ENCODE measurements around the gene NCKAP5.

The NCKAP5 gene

DNA sequence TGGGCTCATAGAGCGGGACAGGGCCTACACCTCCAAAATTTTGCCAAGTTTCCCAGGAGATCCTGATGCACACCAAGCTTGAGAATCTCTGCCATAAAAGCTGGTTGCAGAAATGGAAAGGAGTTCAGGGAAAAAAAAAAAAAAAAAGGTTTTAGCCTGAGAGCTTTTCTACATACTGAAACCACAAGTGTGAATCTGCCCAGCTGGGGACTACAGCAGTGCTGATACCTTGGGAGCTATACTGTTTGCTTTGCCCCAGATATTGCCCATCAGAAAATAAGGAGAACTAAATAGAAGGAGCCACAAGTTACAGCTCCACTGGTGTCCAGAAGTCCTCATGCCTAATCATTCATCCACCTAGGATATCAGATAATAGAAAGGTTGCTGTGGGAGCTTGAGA is 38.4 kb upstream of the NCKAP5 start:
- Histone ChIP-seq H2BK120ac (ENCODE audit: low read depth, low read length) (no peak overlapping the region), H3K4ac (ENCODE audit: low read depth in 1 of 2, low read length in 2 of 2) (no peak overlapping the region), H3K9ac (ENCODE audit: low read length) (no peak overlapping the region), H2BK15ac (ENCODE audit: low read depth, poor library complexity, severe bottlenecking) (no peak overlapping the region), H3K36me3 (ENCODE audit: control insufficient read depth in 1 of 2, insufficient read depth in 2 of 2, low read depth in 1 of 2, low read length in 2 of 2) (no peaks in the 10 kb centered on the region), H3K4me2 (ENCODE audit: low read length, poor library complexity, severe bottlenecking) (no peak overlapping the region), H3K27me3 (ENCODE audit: control insufficient read depth in 1 of 2, insufficient read depth in 1 of 2, low read length in 2 of 2) (peaks cover 0 to 3% of the 10 kb centered on the region in 2 experiments), H3K9me3 (ENCODE audit: control insufficient read depth, low read length) (no peaks in the 10 kb centered on the region), H2BK5ac (ENCODE audit: low read depth, low read length, poor library complexity, severe bottlenecking) (no peak overlapping the region), H4K91ac (ENCODE audit: low read length) (no peak overlapping the region), H3K4me3 (ENCODE audit: insufficient read depth in 1 of 2, low read depth in 1 of 2, low read length in 2 of 2) (no peak overlapping the region), H2AK5ac (ENCODE audit: low read length, severe bottlenecking) (no peak overlapping the region), H4K8ac (ENCODE audit: low read length) (no peak overlapping the region), H3K18ac (ENCODE audit: low read depth in 1 of 2, low read length in 2 of 2) (no peak overlapping the region), H3K23ac (ENCODE audit: low read length in 2 of 2) (no peak overlapping the region), H3K14ac (ENCODE audit: low read length in 2 of 2) (no peak overlapping the region), H3K4me1 (ENCODE audit: control insufficient read depth, insufficient read depth, low read depth, low read length) (peaks cover 4% of the 10 kb centered on the region), H2BK12ac (ENCODE audit: low read length in 2 of 2) (no peak overlapping the region), H3K79me1 (replicated peaks; ENCODE audit: low read length, poor library complexity, severe bottlenecking) (no peaks in the 10 kb centered on the region), H3K27ac (ENCODE audit: low read length, poor library complexity, severe bottlenecking) (no peak overlapping the region), H2AFZ (ENCODE audit: low read depth, low read length) (no peak overlapping the region)
- WGBS: 86% methylated on average over 1 of the region's 1 CpG
- DNase-seq: no peak

DNA sequence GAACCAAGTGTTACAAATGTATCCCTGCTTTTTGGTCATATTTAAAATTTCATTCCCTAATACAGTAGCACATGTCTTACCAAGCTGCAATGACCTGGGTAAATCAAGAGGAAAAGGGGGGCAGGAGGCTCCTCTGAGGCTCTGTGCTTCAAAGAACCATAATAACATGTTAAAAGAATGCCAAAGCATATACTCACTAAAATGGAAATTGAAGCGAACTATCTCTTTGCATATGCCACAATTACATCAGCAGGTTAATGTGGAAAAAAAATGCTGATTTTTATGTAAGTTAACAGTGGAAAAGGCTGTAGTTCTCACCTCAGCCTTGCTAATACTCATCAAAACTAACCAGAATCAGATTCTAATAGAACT is 37.5 kb upstream of the NCKAP5 start:
- Histone ChIP-seq H2BK15ac (ENCODE audit: low read depth, poor library complexity, severe bottlenecking) (no peak overlapping the region), H4K91ac (ENCODE audit: low read length) (no peak overlapping the region), H3K23ac (ENCODE audit: low read length in 2 of 2) (no peak overlapping the region), H3K27me3 (ENCODE audit: control insufficient read depth in 1 of 2, insufficient read depth in 1 of 2, low read length in 2 of 2) (peaks cover 0 to 3% of the 10 kb centered on the region in 2 experiments), H3K14ac (ENCODE audit: low read length in 2 of 2) (no peak overlapping the region), H3K4me2 (ENCODE audit: low read length, poor library complexity, severe bottlenecking) (no peak overlapping the region), H3K4me3 (ENCODE audit: insufficient read depth in 1 of 2, low read depth in 1 of 2, low read length in 2 of 2) (no peak overlapping the region), H3K9ac (ENCODE audit: low read length) (no peak overlapping the region), H3K4ac (ENCODE audit: low read depth in 1 of 2, low read length in 2 of 2) (no peak overlapping the region), H2AK5ac (ENCODE audit: low read length, severe bottlenecking) (no peak overlapping the region), H2BK12ac (ENCODE audit: low read length in 2 of 2) (no peak overlapping the region), H3K9me3 (ENCODE audit: control insufficient read depth, low read length) (no peaks in the 10 kb centered on the region), H2BK5ac (ENCODE audit: low read depth, low read length, poor library complexity, severe bottlenecking) (no peak overlapping the region), H4K8ac (ENCODE audit: low read length) (no peak overlapping the region), H3K36me3 (ENCODE audit: control insufficient read depth in 1 of 2, insufficient read depth in 2 of 2, low read depth in 1 of 2, low read length in 2 of 2) (no peaks in the 10 kb centered on the region), H3K27ac (ENCODE audit: low read length, poor library complexity, severe bottlenecking) (no peak overlapping the region), H2BK120ac (ENCODE audit: low read depth, low read length) (no peak overlapping the region), H3K79me1 (replicated peaks; ENCODE audit: low read length, poor library complexity, severe bottlenecking) (no peaks in the 10 kb centered on the region), H3K4me1 (ENCODE audit: control insufficient read depth, insufficient read depth, low read depth, low read length) (peaks cover 4% of the 10 kb centered on the region), H2AFZ (ENCODE audit: low read depth, low read length) (no peak overlapping the region), H3K18ac (ENCODE audit: low read depth in 1 of 2, low read length in 2 of 2) (no peak overlapping the region)
- no peak for DNase-seq
- no CpG with 5 or more reads among the region's 1 CpG for WGBS

GRCh38 chr2:133605011-133605765 is 36.9 kb upstream of the NCKAP5 start:
- Histone ChIP-seq H2BK5ac (ENCODE audit: low read depth, low read length, poor library complexity, severe bottlenecking) (no peak overlapping the region), H2AFZ (ENCODE audit: low read depth, low read length) (no peak overlapping the region), H3K79me1 (replicated peaks; ENCODE audit: low read length, poor library complexity, severe bottlenecking) (no peaks in the 10 kb centered on the region), H3K9me3 (ENCODE audit: control insufficient read depth, low read length) (no peaks in the 10 kb centered on the region), H3K4me3 (ENCODE audit: insufficient read depth in 1 of 2, low read depth in 1 of 2, low read length in 2 of 2) (no peak overlapping the region), H3K27ac (ENCODE audit: low read length, poor library complexity, severe bottlenecking) (no peak overlapping the region), H3K4me2 (ENCODE audit: low read length, poor library complexity, severe bottlenecking) (no peak overlapping the region), H2BK15ac (ENCODE audit: low read depth, poor library complexity, severe bottlenecking) (no peak overlapping the region), H2BK12ac (ENCODE audit: low read length in 2 of 2) (no peak overlapping the region), H4K91ac (ENCODE audit: low read length) (no peak overlapping the region), H2BK120ac (ENCODE audit: low read depth, low read length) (no peak overlapping the region), H3K9ac (ENCODE audit: low read length) (no peak overlapping the region), H3K4ac (ENCODE audit: low read depth in 1 of 2, low read length in 2 of 2) (no peak overlapping the region), H3K23ac (ENCODE audit: low read length in 2 of 2) (no peak overlapping the region), H3K14ac (ENCODE audit: low read length in 2 of 2) (no peak overlapping the region), H4K8ac (ENCODE audit: low read length) (no peak overlapping the region), H3K18ac (ENCODE audit: low read depth in 1 of 2, low read length in 2 of 2) (no peak overlapping the region), H3K4me1 (ENCODE audit: control insufficient read depth, insufficient read depth, low read depth, low read length) (peaks cover 4% of the 10 kb centered on the region), H2AK5ac (ENCODE audit: low read length, severe bottlenecking) (no peak overlapping the region), H3K36me3 (ENCODE audit: control insufficient read depth in 1 of 2, insufficient read depth in 2 of 2, low read depth in 1 of 2, low read length in 2 of 2) (no peaks in the 10 kb centered on the region), H3K27me3 (ENCODE audit: control insufficient read depth in 1 of 2, insufficient read depth in 1 of 2, low read length in 2 of 2) (peaks cover 0 to 3% of the 10 kb centered on the region in 2 experiments)
- DNase-seq: peak; percentile 23
- WGBS: 65% methylated on average over 6 of the region's 7 CpGs

DNA sequence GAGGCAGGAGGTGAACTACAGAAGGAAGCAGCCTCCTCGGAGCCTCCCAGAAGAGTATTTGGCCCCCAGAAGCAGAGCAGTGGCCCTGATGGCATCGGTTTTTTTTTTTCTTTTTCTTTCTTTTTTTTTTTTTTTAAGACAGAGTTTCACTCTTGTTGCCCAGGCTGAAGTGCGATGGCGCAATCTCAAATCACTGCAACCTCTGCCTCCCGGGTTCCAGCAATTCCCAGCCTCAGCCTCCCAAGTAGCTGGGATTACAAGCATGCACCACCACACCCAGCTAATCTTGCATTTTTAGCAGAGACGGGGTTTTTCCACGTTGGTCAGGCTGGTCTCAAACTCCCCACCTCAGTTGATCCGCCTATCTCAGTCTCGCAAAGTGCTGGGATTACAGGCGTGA is 34.8 kb upstream of the NCKAP5 start:
- Histone ChIP-seq H3K9ac (ENCODE audit: low read length) (no peak overlapping the region), H3K4me1 (ENCODE audit: control insufficient read depth, insufficient read depth, low read depth, low read length) (peaks cover 4% of the 10 kb centered on the region), H2BK15ac (ENCODE audit: low read depth, poor library complexity, severe bottlenecking) (no peak overlapping the region), H3K18ac (ENCODE audit: low read depth in 1 of 2, low read length in 2 of 2) (no peak overlapping the region), H2BK120ac (ENCODE audit: low read depth, low read length) (no peak overlapping the region), H4K91ac (ENCODE audit: low read length) (no peak overlapping the region), H3K27ac (ENCODE audit: low read length, poor library complexity, severe bottlenecking) (no peak overlapping the region), H3K79me1 (replicated peaks; ENCODE audit: low read length, poor library complexity, severe bottlenecking) (no peaks in the 10 kb centered on the region), H3K9me3 (ENCODE audit: control insufficient read depth, low read length) (no peaks in the 10 kb centered on the region), H2AK5ac (ENCODE audit: low read length, severe bottlenecking) (no peak overlapping the region), H2BK12ac (ENCODE audit: low read length in 2 of 2) (no peak overlapping the region), H3K4me2 (ENCODE audit: low read length, poor library complexity, severe bottlenecking) (no peak overlapping the region), H4K8ac (ENCODE audit: low read length) (no peak overlapping the region), H3K23ac (ENCODE audit: low read length in 2 of 2) (no peak overlapping the region), H2BK5ac (ENCODE audit: low read depth, low read length, poor library complexity, severe bottlenecking) (no peak overlapping the region), H3K14ac (ENCODE audit: low read length in 2 of 2) (no peak overlapping the region), H3K27me3 (ENCODE audit: control insufficient read depth in 1 of 2, insufficient read depth in 1 of 2, low read length in 2 of 2) (peaks cover 0 to 3% of the 10 kb centered on the region in 2 experiments), H3K4ac (ENCODE audit: low read depth in 1 of 2, low read length in 2 of 2) (no peak overlapping the region), H3K36me3 (ENCODE audit: control insufficient read depth in 1 of 2, insufficient read depth in 2 of 2, low read depth in 1 of 2, low read length in 2 of 2) (no peaks in the 10 kb centered on the region), H2AFZ (ENCODE audit: low read depth, low read length) (no peak overlapping the region), H3K4me3 (ENCODE audit: insufficient read depth in 1 of 2, low read depth in 1 of 2, low read length in 2 of 2) (no peak overlapping the region)
- WGBS: 86% methylated on average over 10 of the region's 10 CpGs
- DNase-seq: no peak
